HEK293 (cell line): ENCODE measurements around the gene FOXO6.

Experiments used
- CTCF ChIP-seq: fragments of 450-650 bp; formaldehyde crosslinking; IDR thresholded peaks from 2 replicates; pipeline ENCODE4 v1.5.1; 2016; ENCODE audit warnings: missing biosample characterization, missing genetic modification characterization
- SALL2 ChIP-seq: fragments of 450-650 bp; formaldehyde crosslinking; IDR thresholded peaks from 2 replicates; pipeline ENCODE4 v1.5.0; 2017; ENCODE audit warnings: missing biosample characterization, mild to moderate bottlenecking, missing genetic modification characterization, borderline replicate concordance
- SCRT1 ChIP-seq: fragments of 450-650 bp; formaldehyde crosslinking; IDR thresholded peaks from 2 replicates; pipeline ENCODE4 v1.5.1; 2016; ENCODE audit warnings: missing biosample characterization, missing genetic modification characterization, borderline replicate concordance
- TCF7L2 ChIP-seq: IDR thresholded peaks from 2 replicates; pipeline ENCODE4 v1.6.1; 2011; ENCODE audit warnings: low read depth, mild to moderate bottlenecking, inconsistent platforms, low read length, moderate library complexity, borderline replicate concordance
- ZNF10 ChIP-seq: fragments of 450-650 bp; formaldehyde crosslinking; IDR thresholded peaks from 2 replicates; pipeline ENCODE4 v1.5.1; 2017; ENCODE audit warnings: missing biosample characterization, missing genetic modification characterization
- ZNF175 ChIP-seq: fragments of 450-650 bp; formaldehyde crosslinking; IDR thresholded peaks from 2 replicates; pipeline ENCODE4 v1.5.1; 2016; ENCODE audit warnings: missing biosample characterization, missing genetic modification characterization
- ZNF350 ChIP-seq: fragments of 450-650 bp; formaldehyde crosslinking; IDR thresholded peaks from 2 replicates; pipeline ENCODE4 v1.5.0; 2017; ENCODE audit warnings: missing biosample characterization, mild to moderate bottlenecking, missing genetic modification characterization
- ZNF785 ChIP-seq: fragments of 450-650 bp; formaldehyde crosslinking; IDR thresholded peaks from 2 replicates; pipeline ENCODE4 v1.5.1; 2016; ENCODE audit warnings: missing biosample characterization, missing genetic modification characterization

- TF ChIP-seq ZNF785 (tag by site-specific recombination) = no peak
- TF ChIP-seq TCF7L2 = no peak
- TF ChIP-seq ZNF175 (tag by site-specific recombination) = no peak
- no peak for TF ChIP-seq CTCF (tag by site-specific recombination)
- TF ChIP-seq ZNF10 (tag by site-specific recombination) = no peak
- no peak for TF ChIP-seq SALL2 (tag by site-specific recombination)
- no peak for TF ChIP-seq ZNF350 (tag by site-specific recombination)
- peak; percentile 61; the same call in 1 of the 2 replicates for TF ChIP-seq SCRT1 (tag by site-specific recombination)
Measured at GRCh38 chr1:41341772-41342562, 19.3 kb upstream of the FOXO6 start.
